22Rv1 (cell line): ENCODE results near the gene KIR2DL1.
"Not testable (repeated sequence)": the region's sequence is repeated elsewhere in the genome, so short reads cannot be mapped to it uniquely, and the experiment has no call there.

Source experiments
- CTCF ChIP-seq: fragments of 450-650 bp; IDR thresholded peaks from 2 replicates; pipeline ENCODE4 v1.5.1; 2017; ENCODE audit warnings: mild to moderate bottlenecking
- ZFX ChIP-seq: fragments of 450-650 bp; IDR thresholded peaks from 2 replicates; pipeline ENCODE4 v1.6.1; 2017; ENCODE audit warnings: antibody characterized with exemption, borderline replicate concordance

DNA sequence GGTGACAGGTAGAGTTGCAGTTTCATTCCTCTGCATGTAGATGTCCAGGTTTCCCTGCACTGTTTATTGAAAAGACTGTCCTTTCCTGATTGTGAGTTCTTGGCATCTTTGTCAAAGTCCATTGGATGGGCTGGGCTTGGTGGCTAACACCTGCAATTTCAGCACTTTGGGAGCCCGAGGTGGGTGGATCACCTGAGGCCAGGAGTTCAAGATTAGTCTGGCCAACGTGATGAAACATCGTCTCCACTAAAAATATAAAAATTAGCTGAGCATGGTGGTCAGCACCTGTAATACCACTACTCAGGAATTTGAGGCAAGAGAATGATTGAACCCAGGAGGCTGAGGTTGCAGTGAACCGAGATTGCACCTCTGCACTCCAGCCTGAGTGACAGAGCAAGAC, 8.3 kb downstream of the KIR2DL1 start:
- TF ChIP-seq CTCF, ZFX: not testable (repeated sequence)
